GM12801 (cell line): ENCODE results near the gene NCAM2.

Experiments used
- CTCF ChIP-seq: IDR thresholded peaks from one replicate; pipeline ENCODE4 v1.5.1; 2011; ENCODE audit warnings: control low read depth; ENCODE audit not compliant: insufficient read length; ENCODE audit errors: extremely low read depth

Gene NCAM2

GRCh38 chr21:21002153-21002552 is 3.9 kb downstream of the NCAM2 start:
- TF ChIP-seq CTCF, result no peak

- TF ChIP-seq CTCF, result no peak
Observed at GRCh38 chr21:21003701-21004100, 5.5 kb downstream of the NCAM2 start.

- no peak for TF ChIP-seq CTCF
Observed at GRCh38 chr21:21007606-21008005, 9.4 kb downstream of the NCAM2 start.

- no peak for TF ChIP-seq CTCF
Observed at GRCh38 chr21:21010228-21010627, 12.0 kb downstream of the NCAM2 start.

GRCh38 chr21:21010698-21011097 is 12.5 kb downstream of the NCAM2 start:
- no peak for TF ChIP-seq CTCF

GRCh38 chr21:21018821-21019220 is 20.6 kb downstream of the NCAM2 start:
- TF ChIP-seq CTCF, result no peak

GRCh38 chr21:21019681-21020080 is 21.5 kb downstream of the NCAM2 start:
- no peak for TF ChIP-seq CTCF

- no peak for TF ChIP-seq CTCF
Observed at GRCh38 chr21:21025742-21026141, 27.5 kb downstream of the NCAM2 start.
